ENCODE data around the gene STAT5B.

Gene STAT5B

GRCh38 chr17:42179911-42180410 is 96.2 kb downstream of the STAT5B start:
- no peak for DNase-seq (ENCODE audit: low read depth)

GRCh38 chr17:42179335-42179734 is 96.9 kb downstream of the STAT5B start:
- no peak for DNase-seq (ENCODE audit: low read depth)

GRCh38 chr17:42178817-42179216 is 97.4 kb downstream of the STAT5B start:
- DNase-seq (ENCODE audit: low read depth): no peak

GRCh38 chr17:42177684-42178083 is 98.5 kb downstream of the STAT5B start:
- DNase-seq (ENCODE audit: low read depth): no peak

GRCh38 chr17:42174126-42174783 is 101.9 kb downstream of the STAT5B start:
- no peak for DNase-seq (ENCODE audit: low read depth)

GRCh38 chr17:42171831-42172230 is 104.4 kb downstream of the STAT5B start:
- no peak for DNase-seq (ENCODE audit: low read depth)

- no peak for DNase-seq (ENCODE audit: low read depth)
These were observed 106.8 kb downstream of the STAT5B start for GRCh38 chr17:42169351-42169750.

GRCh38 chr17:42167807-42168206 is 108.4 kb downstream of the STAT5B start:
- DNase-seq (ENCODE audit: low read depth): no peak

- DNase-seq (ENCODE audit: low read depth): no peak
These were observed 109.9 kb downstream of the STAT5B start for GRCh38 chr17:42166196-42166763.

- no peak for DNase-seq (ENCODE audit: low read depth)
These were observed 110.4 kb downstream of the STAT5B start for GRCh38 chr17:42165751-42166150.

- no peak for DNase-seq (ENCODE audit: low read depth)
These were observed 112.3 kb downstream of the STAT5B start for GRCh38 chr17:42163696-42164407.

GRCh38 chr17:42163113-42163512 is 113.1 kb downstream of the STAT5B start:
- DNase-seq (ENCODE audit: low read depth): no peak

- DNase-seq (ENCODE audit: low read depth): no peak
These were observed 115.7 kb downstream of the STAT5B start for GRCh38 chr17:42160531-42160910.

GRCh38 chr17:42159796-42160530 is 116.2 kb downstream of the STAT5B start:
- DNase-seq (ENCODE audit: low read depth): no peak

- no peak for DNase-seq (ENCODE audit: low read depth)
These were observed 120.6 kb downstream of the STAT5B start for GRCh38 chr17:42155614-42156045.

- DNase-seq (ENCODE audit: low read depth): no peak
These were observed 122.1 kb downstream of the STAT5B start for GRCh38 chr17:42153919-42154742.
